ENCODE results near the gene CIZ1. TPM values are rescaled to one million over a fixed set of nuclear protein-coding genes. Genes with fewer than 3 reads are reported as not detected.

Gene CIZ1
- total and polyA plus RNA-seq, 2 of the 13 experiments (the other 11 are each of a cell fraction or from before 2014, with no cell fraction given), result 30.6 to 50.3 TPM

DNA sequence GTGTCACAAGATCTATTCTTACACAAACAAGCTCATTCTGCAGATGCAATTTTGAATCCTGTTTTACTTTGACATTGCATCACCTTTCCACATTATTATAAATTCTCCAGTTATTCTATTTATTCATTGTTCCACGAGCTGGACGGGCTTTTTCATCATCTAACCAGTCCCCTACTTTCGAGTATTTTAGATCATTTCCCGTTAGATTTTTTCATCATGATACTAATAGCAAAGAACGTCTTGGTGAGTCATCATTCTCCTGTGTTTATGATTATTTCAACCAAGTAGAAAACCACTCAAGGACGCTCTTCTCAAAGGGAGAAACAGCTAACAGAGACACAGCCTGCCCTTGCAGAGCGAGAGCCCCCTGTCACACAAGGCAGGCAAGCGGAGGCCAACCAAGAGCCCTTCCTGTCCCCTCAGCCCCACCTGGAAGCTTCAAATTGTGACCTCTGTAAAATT, 16.2 kb downstream of the CIZ1 start:
- FAIRE-seq, result no peak
- intact Hi-C loops (cut with micrococcal nuclease; ENCODE audit: unreplicated experiment), result no loop called here
- Histone ChIP-seq H3K27me3 (ENCODE audit: control insufficient read depth in 1 of 2, insufficient read depth in 2 of 2, low read length in 2 of 2) (no peaks in the 10 kb centered on the region), H3K4me2 (ENCODE audit: low read depth, low read length) (no peak overlapping the region), H3K4me1 (ENCODE audit: insufficient read depth, low read length) (no peaks in the 10 kb centered on the region), H3K9ac (ENCODE audit: insufficient read depth, low read depth, low read length) (no peak overlapping the region), H3K4me3 (replicated peaks in 1 of 3; ENCODE audit: insufficient read depth in 1 of 3, low read depth in 2 of 3, low read length in 3 of 3) (no peak overlapping the region), H3K36me3 (replicated peaks in 1 of 2; ENCODE audit: control insufficient read depth in 1 of 2, insufficient read depth in 2 of 2, low read length in 2 of 2) (peaks cover 27 to 53% of the 10 kb centered on the region in 2 experiments; a peak in 4 of 5 replicates), H3K9me3 (ENCODE audit: low read length) (no peaks in the 10 kb centered on the region), H4K20me1 (ENCODE audit: insufficient read depth, low read length) (no peaks in the 10 kb centered on the region), H3K79me2 (ENCODE audit: insufficient read depth, low read length) (no peaks in the 10 kb centered on the region), H2AFZ (ENCODE audit: low read length) (no peak overlapping the region), H3K27ac (ENCODE audit: extremely low read length, insufficient read depth, low read length) (no peak overlapping the region)
- 97% methylated on average over 7 of the region's 8 CpGs for WGBS (ENCODE audit: low lambda C conversion rate)
- ATAC-seq, result no peak
- no peak for TF ChIP-seq JARID2 (CRISPR knock-in tag; IDR thresholded peaks at IDR 0.05; ENCODE audit: insufficient replicate concordance)
- TF ChIP-seq TSC22D2 (CRISPR knock-in tag; IDR thresholded peaks at IDR 0.05; ENCODE audit: borderline replicate concordance), result no peak
- no peak for TF ChIP-seq NPAS2 (CRISPR knock-in tag; IDR thresholded peaks at IDR 0.05; ENCODE audit: borderline replicate concordance)
- POLR2A ChIA-PET, result interaction anchor here (1.6 kb wide), 1 partner anchor 15 kb away, joined by 3 read pairs; no protein-coding TSS in a partner anchor
- BruUV-seq (replicated peaks), result TSS peak; percentile 37
- no peak for DNase-seq (ENCODE audit: low spot score)
- CTCF ChIA-PET (ENCODE audit: low intra/inter-chr PET ratio, low total read pairs), result no interaction called here
- in situ Hi-C loops (cut with HindIII; ENCODE audit: extremely low pct_ligation_motif_present, low pct_unique_long_range_greater_than_20kb), result no loop called here

DNA sequence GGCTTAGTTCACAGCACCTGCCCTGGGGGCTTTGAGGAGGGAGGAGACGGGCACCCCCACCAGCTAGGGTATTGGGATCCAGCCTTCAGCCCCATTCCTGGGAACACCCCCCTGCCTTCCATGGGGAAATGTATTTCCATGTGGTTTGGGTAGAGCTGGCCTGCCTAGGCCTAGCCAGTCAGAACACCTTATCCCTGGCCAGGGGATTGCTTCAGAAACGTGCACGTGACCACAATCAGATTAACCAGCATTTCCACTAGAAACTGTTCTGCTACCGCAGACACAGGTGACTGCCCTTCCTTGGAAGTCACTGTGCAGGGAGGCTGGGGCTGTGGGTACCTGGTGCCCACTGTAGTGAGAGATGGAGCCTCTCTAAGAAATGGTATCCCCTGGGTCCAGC, 17.3 kb downstream of the CIZ1 start:
- in situ Hi-C loops (cut with HindIII; ENCODE audit: extremely low pct_ligation_motif_present, low pct_unique_long_range_greater_than_20kb), result no loop called here
- BruUV-seq (replicated peaks), result no TSS peak
- 99% methylated on average over 4 of the region's 4 CpGs for WGBS (ENCODE audit: low lambda C conversion rate)
- H3K4me2 ChIP-seq (ENCODE audit: low read depth, low read length), result no peak overlapping the region
- no peaks in the 10 kb centered on the region for H3K4me1 ChIP-seq (ENCODE audit: insufficient read depth, low read length)
- intact Hi-C loops (cut with micrococcal nuclease; ENCODE audit: unreplicated experiment), result no loop called here
- H3K27ac ChIP-seq (ENCODE audit: extremely low read length, insufficient read depth, low read length), result no peak overlapping the region
- H3K27me3 ChIP-seq (ENCODE audit: control insufficient read depth in 1 of 2, insufficient read depth in 2 of 2, low read length in 2 of 2), result no peaks in the 10 kb centered on the region
- no peak for DNase-seq (ENCODE audit: low spot score)
- no peak for ATAC-seq
- H4K20me1 ChIP-seq (ENCODE audit: insufficient read depth, low read length), result no peaks in the 10 kb centered on the region
- FAIRE-seq, result no peak
- no peak overlapping the region for H3K4me3 ChIP-seq (replicated peaks in 1 of 3; ENCODE audit: insufficient read depth in 1 of 3, low read depth in 2 of 3, low read length in 3 of 3)
- no peaks in the 10 kb centered on the region for H3K79me2 ChIP-seq (ENCODE audit: insufficient read depth, low read length)
- ChIA-PET POLR2A (interaction anchor here (1.6 kb wide), 1 partner anchor 16 kb away, joined by 3 read pairs; no protein-coding TSS in a partner anchor), CTCF (ENCODE audit: low intra/inter-chr PET ratio, low total read pairs) (no interaction called here)
- H3K36me3 ChIP-seq (replicated peaks in 1 of 2; ENCODE audit: control insufficient read depth in 1 of 2, insufficient read depth in 2 of 2, low read length in 2 of 2), result peaks cover 31 to 55% of the 10 kb centered on the region in 2 experiments; a peak in 4 of 5 replicates
- no peak overlapping the region for H3K9ac ChIP-seq (ENCODE audit: insufficient read depth, low read depth, low read length)
- no peaks in the 10 kb centered on the region for H3K9me3 ChIP-seq (ENCODE audit: low read length)
- H2AFZ ChIP-seq (ENCODE audit: low read length), result no peak overlapping the region
- TF ChIP-seq ZNF558 (CRISPR knock-in tag; IDR thresholded peaks at IDR 0.05; ENCODE audit: borderline replicate concordance) (no peak), ZNF546 (CRISPR knock-in tag; conservative IDR thresholded peaks at IDR 0.05) (no peak), SPEN (CRISPR knock-in tag; IDR thresholded peaks at IDR 0.05; ENCODE audit: low read depth) (no peak)
- TF ChIP-seq, protein P1, sequence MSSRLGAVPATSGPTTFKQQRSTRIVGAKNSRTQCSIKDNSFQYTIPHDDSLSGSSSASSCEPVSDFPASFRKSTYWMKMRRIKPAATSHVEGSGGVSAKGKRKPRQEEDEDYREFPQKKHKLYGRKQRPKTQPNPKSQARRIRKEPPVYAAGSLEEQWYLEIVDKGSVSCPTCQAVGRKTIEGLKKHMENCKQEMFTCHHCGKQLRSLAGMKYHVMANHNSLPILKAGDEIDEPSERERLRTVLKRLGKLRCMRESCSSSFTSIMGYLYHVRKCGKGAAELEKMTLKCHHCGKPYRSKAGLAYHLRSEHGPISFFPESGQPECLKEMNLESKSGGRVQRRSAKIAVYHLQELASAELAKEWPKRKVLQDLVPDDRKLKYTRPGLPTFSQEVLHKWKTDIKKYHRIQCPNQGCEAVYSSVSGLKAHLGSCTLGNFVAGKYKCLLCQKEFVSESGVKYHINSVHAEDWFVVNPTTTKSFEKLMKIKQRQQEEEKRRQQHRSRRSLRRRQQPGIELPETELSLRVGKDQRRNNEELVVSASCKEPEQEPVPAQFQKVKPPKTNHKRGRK (CRISPR knock-in tag; IDR thresholded peaks at IDR 0.05), result no peak
- TF ChIP-seq, protein P2, sequence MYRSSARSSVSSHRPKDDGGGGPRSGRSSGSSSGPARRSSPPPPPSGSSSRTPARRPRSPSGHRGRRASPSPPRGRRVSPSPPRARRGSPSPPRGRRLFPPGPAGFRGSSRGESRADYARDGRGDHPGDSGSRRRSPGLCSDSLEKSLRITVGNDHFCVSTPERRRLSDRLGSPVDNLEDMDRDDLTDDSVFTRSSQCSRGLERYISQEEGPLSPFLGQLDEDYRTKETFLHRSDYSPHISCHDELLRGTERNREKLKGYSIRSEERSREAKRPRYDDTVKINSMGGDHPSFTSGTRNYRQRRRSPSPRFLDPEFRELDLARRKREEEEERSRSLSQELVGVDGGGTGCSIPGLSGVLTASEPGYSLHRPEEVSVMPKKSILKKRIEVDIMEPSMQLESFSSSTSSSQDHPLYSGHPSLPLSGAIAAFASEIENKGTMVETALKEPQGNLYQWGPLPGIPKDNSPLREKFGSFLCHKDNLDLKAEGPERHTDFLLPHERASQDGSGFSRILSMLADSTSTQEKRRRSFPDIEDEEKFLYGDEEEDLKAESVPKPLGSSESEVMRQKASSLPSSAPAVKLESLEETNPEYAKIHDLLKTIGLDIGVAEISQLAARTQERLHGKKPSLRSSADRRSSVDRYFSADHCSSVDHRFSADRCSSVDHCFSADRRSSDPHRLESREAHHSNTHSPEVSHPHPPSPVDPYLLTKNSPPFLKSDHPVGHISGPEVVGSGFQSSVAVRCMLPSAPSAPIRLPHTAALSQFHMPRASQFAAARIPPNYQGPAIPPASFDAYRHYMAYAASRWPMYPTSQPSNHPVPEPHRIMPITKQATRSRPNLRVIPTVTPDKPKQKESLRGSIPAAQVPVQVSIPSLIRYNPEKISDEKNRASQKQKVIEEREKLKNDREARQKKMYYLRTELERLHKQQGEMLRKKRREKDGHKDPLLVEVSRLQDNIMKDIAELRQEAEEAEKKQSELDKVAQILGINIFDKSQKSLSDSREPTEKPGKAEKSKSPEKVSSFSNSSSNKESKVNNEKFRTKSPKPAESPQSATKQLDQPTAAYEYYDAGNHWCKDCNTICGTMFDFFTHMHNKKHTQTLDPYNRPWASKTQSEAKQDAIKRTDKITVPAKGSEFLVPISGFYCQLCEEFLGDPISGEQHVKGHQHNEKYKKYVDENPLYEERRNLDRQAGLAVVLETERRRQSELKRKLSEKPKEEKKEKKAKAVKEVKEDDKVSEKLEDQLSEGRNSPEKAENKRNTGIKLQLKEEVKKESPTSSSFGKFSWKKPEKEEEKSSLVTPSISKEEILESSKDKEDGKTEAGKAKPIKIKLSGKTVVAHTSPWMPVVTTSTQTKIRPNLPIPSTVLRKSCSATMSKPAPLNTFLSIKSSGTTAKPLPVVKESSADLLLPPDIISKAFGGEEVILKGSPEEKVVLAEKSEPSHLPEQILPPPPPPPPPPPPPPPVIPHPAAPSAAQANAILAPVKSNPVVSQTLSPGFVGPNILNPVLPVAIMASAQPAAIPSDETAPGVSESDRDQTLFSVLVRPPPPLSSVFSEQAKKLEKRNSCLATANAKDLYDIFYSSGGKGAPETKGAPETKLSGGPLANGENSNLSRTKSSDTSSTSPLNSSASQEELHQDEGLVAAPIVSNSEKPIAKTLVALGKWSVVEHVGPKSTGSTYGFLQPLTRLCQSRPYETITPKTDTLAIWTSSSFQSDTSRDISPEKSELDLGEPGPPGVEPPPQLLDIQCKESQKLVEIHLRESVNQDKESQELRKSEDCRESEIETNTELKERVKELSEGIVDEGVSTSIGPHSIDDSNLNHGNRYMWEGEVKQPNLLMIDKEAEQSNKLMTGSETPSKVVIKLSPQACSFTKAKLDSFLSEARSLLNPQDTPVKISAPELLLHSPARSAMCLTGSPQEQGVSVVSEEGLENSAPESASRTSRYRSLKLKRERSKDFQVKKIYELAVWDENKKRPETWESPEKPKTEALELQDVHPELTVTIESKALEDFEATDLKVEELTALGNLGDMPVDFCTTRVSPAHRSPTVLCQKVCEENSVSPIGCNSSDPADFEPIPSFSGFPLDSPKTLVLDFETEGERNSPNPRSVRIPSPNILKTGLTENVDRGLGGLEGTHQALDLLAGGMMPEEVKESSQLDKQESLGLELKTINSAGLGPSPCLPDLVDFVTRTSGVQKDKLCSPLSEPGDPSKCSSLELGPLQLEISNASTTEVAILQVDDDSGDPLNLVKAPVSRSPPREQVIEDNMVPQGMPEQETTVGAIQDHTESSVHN (CRISPR knock-in tag; IDR thresholded peaks at IDR 0.05), result no peak

All from HepG2 (cell line).